PFSK-1 (cell line): ENCODE data around the gene FATE1.

Experiments used
- FOXP2 ChIP-seq: optimal IDR thresholded peaks from 2 replicates; pipeline ENCODE3; 2011; ENCODE audit warnings: borderline replicate concordance, control low read depth, inconsistent platforms; ENCODE audit not compliant: insufficient read depth; ENCODE audit errors: extremely low read length, extremely low read depth
- POLR2AphosphoS5 ChIP-seq: IDR thresholded peaks from 2 replicates; pipeline ENCODE4 v1.6.1; 2012; ENCODE audit warnings: low read depth, mild to moderate bottlenecking, control low read depth, low read length, moderate library complexity
- SIN3A ChIP-seq: IDR thresholded peaks from 2 replicates; pipeline ENCODE4 v1.6.1; 2012; ENCODE audit warnings: mild to moderate bottlenecking, low read length, moderate library complexity, borderline replicate concordance; ENCODE audit not compliant: insufficient read depth
- TAF1 ChIP-seq: IDR thresholded peaks from 2 replicates; pipeline ENCODE4 v1.6.1; 2012; ENCODE audit warnings: low read length, control low read depth, borderline replicate concordance; ENCODE audit not compliant: insufficient read depth
- TF ChIP-seq, protein P1 (sequence below), 2 experiments: IDR thresholded peaks; 2 replicates each; pipeline versions ENCODE4 v1.6.1 to v1.8.0; 2011 to 2012; ENCODE audit warnings: low read depth in 2 of 2, low read length in 2 of 2, control low read depth in 1 of 2, inconsistent platforms in 1 of 2, mild to moderate bottlenecking in 1 of 2, moderate library complexity in 1 of 2; ENCODE audit not compliant: insufficient read depth in 1 of 2

The FATE1 gene

DNA sequence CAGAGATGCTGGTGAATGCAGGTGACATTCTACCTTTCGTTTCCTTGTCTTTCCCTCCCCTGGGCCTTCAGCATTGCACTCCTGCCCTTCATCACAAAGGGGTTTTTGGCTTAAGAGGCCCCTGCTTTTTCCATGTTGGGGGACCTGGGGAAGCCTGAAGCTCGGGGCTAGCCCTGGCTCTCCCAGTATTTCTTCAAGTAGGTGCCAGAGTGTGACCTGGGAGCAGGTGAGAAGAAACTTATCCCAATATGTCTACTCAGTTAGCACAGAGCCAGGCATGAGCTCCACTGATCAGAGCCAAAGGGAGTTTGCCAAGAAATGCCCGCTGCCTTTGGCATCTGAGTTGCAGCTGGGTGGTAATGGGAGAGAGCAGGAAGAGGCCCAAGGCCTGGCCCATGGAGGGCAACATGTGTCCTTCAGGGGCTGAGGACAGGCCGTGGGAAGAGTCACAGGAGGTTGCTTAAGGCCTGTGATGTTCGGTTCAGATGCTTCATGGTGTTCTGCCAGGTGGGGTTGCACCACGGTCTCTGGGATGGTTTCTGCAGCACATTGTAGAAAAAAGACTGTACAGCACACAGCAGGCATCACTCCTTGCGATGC, 13.0 kb upstream of the FATE1 start:
- TF ChIP-seq SIN3A = no peak
- no peak for TF ChIP-seq POLR2AphosphoS5
- TF ChIP-seq, protein P1, sequence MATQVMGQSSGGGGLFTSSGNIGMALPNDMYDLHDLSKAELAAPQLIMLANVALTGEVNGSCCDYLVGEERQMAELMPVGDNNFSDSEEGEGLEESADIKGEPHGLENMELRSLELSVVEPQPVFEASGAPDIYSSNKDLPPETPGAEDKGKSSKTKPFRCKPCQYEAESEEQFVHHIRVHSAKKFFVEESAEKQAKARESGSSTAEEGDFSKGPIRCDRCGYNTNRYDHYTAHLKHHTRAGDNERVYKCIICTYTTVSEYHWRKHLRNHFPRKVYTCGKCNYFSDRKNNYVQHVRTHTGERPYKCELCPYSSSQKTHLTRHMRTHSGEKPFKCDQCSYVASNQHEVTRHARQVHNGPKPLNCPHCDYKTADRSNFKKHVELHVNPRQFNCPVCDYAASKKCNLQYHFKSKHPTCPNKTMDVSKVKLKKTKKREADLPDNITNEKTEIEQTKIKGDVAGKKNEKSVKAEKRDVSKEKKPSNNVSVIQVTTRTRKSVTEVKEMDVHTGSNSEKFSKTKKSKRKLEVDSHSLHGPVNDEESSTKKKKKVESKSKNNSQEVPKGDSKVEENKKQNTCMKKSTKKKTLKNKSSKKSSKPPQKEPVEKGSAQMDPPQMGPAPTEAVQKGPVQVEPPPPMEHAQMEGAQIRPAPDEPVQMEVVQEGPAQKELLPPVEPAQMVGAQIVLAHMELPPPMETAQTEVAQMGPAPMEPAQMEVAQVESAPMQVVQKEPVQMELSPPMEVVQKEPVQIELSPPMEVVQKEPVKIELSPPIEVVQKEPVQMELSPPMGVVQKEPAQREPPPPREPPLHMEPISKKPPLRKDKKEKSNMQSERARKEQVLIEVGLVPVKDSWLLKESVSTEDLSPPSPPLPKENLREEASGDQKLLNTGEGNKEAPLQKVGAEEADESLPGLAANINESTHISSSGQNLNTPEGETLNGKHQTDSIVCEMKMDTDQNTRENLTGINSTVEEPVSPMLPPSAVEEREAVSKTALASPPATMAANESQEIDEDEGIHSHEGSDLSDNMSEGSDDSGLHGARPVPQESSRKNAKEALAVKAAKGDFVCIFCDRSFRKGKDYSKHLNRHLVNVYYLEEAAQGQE (IDR thresholded peaks at IDR 0.05; ENCODE audit: insufficient read depth in 1 of 2, low read depth in 2 of 2, low read length in 2 of 2) = no peak
- TF ChIP-seq TAF1 = no peak
- no peak for TF ChIP-seq FOXP2

DNA sequence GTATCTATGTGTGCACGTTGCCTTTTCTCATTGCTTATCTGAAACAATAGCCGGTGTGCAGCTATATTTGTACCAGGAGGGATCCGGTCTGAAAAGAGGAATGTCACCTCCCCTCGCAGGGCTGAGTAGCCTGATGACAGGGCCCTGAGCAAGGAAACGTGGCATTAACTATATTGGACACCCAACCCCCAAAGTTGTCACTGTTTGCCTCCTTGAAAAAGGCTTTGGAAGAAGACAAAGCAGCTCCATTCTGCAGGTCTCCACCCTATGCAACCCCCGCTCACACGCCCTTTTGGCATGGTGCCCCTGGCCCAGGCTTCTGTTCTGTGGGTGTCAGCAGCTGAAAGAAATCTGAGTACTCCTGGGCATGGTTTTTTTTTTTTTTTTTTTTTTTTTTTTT, 12.3 kb upstream of the FATE1 start:
- TF ChIP-seq TAF1 = no peak
- TF ChIP-seq SIN3A = no peak
- TF ChIP-seq POLR2AphosphoS5 = no peak
- TF ChIP-seq, protein P1 (IDR thresholded peaks at IDR 0.05; ENCODE audit: insufficient read depth in 1 of 2, low read depth in 2 of 2, low read length in 2 of 2) = no peak
- no peak for TF ChIP-seq FOXP2

DNA sequence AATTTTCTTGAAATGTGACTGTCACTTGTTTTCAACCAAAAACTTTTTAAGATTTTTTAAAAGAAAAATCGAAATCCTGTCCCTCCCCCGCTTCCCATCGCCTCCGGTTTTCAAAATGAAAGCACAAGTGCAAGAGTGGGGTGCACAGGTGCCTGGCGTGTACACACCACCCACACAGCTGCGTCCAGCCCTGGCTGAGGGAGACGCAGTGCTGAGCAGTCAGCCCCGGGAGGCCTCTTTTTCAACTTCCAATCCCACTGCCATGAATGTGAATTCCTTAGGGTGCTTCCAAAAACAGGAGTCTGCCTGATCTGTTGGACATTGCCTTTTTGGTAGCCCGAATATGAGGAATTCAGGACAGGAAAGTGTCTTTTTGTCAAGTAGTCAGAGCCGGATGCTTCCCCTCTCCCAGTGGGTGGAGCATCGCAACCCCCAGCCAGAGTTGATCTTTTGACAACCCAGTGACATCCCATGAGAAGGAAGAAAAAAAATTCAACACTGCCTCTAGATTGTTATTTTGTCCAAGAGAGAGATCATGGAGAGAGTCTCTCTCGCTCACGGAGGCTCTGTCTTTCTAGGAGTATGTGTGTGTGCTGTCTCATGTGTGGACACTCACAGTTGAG, 11.7 kb upstream of the FATE1 start:
- TF ChIP-seq, protein P1 (IDR thresholded peaks at IDR 0.05; ENCODE audit: insufficient read depth in 1 of 2, low read depth in 2 of 2, low read length in 2 of 2) = no peak
- TF ChIP-seq FOXP2 = no peak
- TF ChIP-seq TAF1 = no peak
- no peak for TF ChIP-seq SIN3A
- TF ChIP-seq POLR2AphosphoS5 = no peak

DNA sequence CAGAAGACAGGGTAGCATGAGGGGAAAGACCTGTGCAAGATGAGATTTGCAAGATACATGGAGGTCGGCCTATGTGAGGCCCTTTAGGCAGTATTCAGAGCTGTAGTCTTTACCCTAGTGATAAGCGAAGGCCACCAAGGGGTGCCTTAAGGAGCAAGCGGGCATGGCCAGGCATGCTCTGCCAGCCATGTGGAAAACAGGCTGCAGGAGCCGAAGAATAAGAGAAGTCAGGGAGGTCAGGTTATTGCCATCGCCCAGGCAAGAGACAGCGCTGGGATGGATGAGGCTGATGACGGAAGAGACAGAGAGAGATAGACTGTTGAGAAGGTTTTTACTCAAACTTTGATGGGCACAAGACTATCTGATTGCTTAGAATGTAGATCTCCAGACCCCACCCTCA, 7.0 kb upstream of the FATE1 start:
- TF ChIP-seq SIN3A (no peak), FOXP2 (no peak), POLR2AphosphoS5 (no peak), TAF1 (no peak)
- TF ChIP-seq, protein P1 (IDR thresholded peaks at IDR 0.05; ENCODE audit: insufficient read depth in 1 of 2, low read depth in 2 of 2, low read length in 2 of 2) = no peak
